BE2C (cell line): ENCODE data around the gene ANXA8L1.
"Not testable (repeated sequence)": the region's sequence is repeated elsewhere in the genome, so short reads cannot be mapped to it uniquely, and the experiment has no call there.

Experiments used
- DNase-seq: peaks from one replicate; pipeline ENCODE4 v3.0.0-alpha.2; 2020
- H3K27me3 ChIP-seq: fragments of 250-450 bp; sonication (Bioruptor Pico); 2 replicates; pipeline ENCODE4 v1.5.1; 2020; ENCODE audit warnings: mild to moderate bottlenecking
- H3K36me3 ChIP-seq: fragments of 250-450 bp; sonication (Bioruptor Pico); 2 replicates; pipeline ENCODE4 v1.5.1; 2020; ENCODE audit warnings: mild to moderate bottlenecking
- H3K4me1 ChIP-seq: fragments of 250-450 bp; sonication (Bioruptor Pico); 2 replicates; pipeline ENCODE4 v1.5.1; 2020
- H3K4me3 ChIP-seq: 2 replicates; pipeline ENCODE4 v1.5.1; 2011; ENCODE audit warnings: low read depth, low read length
- H3K9me3 ChIP-seq: fragments of 250-450 bp; sonication (Bioruptor Pico); 2 replicates; pipeline ENCODE4 v1.5.1; 2020
- TF ChIP-seq, protein P1 (sequence below): IDR thresholded peaks from 2 replicates; pipeline ENCODE4 v1.5.1; 2012; ENCODE audit warnings: mild to moderate bottlenecking, low read depth, low read length

The ANXA8L1 gene

DNA sequence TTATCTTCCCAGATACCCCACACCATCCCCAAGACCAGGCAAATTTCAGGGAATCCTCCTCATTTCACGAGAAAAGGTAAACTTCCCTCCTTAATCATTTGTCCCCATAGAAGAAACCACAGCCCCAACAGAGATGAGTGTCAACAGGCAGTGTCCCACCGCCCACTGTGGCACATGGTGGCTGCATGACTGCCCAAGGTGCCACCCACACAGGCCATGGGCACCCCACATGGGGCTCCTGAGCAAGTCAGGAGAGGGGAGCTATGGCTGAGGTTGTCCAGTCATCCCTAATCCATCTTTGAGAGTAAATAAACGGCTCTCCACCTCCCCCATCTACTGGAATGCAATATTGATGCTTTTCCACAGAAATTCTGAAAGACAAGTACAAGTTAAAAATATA is 44.7 kb upstream of the ANXA8L1 start:
- Histone ChIP-seq H3K27me3 (peaks cover 7% of the 10 kb centered on the region; the same call in 1 of the 2 replicates), H3K4me3 (no peak overlapping the region), H3K36me3 (no peaks in the 10 kb centered on the region; the same call in 1 of the 2 replicates), H3K9me3 (no peaks in the 10 kb centered on the region), H3K4me1 (no peaks in the 10 kb centered on the region)
- TF ChIP-seq, protein P1, sequence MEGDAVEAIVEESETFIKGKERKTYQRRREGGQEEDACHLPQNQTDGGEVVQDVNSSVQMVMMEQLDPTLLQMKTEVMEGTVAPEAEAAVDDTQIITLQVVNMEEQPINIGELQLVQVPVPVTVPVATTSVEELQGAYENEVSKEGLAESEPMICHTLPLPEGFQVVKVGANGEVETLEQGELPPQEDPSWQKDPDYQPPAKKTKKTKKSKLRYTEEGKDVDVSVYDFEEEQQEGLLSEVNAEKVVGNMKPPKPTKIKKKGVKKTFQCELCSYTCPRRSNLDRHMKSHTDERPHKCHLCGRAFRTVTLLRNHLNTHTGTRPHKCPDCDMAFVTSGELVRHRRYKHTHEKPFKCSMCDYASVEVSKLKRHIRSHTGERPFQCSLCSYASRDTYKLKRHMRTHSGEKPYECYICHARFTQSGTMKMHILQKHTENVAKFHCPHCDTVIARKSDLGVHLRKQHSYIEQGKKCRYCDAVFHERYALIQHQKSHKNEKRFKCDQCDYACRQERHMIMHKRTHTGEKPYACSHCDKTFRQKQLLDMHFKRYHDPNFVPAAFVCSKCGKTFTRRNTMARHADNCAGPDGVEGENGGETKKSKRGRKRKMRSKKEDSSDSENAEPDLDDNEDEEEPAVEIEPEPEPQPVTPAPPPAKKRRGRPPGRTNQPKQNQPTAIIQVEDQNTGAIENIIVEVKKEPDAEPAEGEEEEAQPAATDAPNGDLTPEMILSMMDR: no peak
- DNase-seq: no peak

DNA sequence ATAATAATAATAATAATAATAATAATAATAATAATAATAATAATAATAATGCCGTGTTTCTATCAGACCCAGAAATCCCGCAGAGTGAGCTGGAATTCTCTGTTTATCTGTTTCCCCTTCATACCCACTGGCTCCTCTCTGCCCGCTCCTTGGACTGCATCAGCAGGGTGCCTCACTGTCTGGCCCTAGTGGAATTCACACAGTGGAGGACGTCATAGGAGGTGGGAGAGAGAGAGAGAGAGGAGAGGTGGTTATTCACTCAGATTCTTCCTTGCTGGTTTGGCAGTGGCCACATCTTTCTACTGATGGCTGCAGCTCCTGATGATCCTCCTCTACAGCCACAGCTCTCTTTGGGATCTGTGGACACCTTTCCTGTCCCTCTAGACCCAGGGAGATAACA is 10.1 kb upstream of the ANXA8L1 start:
- not testable (repeated sequence) for H3K9me3 ChIP-seq, H3K4me3 ChIP-seq, H3K27me3 ChIP-seq, H3K4me1 ChIP-seq, DNase-seq, H3K36me3 ChIP-seq

DNA sequence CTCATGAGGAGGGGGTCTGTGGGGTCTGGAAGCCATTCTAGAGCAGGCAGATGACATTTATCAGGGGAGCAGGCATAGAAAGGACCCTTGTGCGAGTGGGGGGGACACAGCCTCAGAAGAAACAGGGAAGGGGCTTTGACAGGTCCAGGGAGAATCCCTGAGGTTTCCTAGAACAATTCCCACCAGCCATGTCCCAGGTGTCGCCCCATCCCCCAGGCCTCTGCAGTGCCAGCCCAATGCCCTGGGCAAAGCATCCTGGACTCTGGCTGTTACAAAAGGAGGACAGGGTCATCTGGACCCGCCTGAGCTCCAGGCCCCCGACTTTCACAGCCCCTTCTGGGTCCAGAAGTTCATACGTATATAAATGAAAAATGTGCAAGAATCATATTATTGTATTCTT is 8.4 kb upstream of the ANXA8L1 start:
- H3K9me3 ChIP-seq, H3K27me3 ChIP-seq, DNase-seq, H3K36me3 ChIP-seq, H3K4me1 ChIP-seq, H3K4me3 ChIP-seq: not testable (repeated sequence)

DNA sequence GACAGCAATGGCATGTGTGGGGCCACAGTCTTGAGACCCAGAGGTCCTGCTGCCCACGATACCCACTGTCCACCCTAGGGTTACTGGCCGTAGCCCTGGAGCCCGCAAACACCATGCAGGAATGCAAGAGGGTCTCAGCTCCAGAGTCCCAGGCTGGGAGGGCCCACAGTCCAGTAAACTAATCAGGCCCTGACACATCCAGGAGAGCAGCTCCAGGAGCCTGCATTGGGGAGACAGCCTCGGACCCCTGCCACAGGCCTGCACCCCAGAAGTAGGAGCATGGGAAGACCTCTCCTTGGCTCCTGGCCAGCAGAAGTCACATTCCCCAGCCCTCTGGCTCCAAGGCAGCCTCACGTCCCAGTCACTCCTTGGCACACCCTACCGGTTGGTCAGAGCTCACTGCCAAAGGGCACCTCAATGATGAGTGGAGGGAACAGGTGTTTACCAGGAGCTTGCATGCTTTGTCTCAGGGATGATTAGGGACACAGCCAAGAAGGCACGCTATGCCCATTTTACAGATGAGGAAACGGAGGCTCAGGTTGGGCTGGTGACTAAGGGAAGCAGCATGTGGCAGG is 7.8 kb upstream of the ANXA8L1 start:
- not testable (repeated sequence) for H3K4me1 ChIP-seq, H3K27me3 ChIP-seq, H3K4me3 ChIP-seq, H3K36me3 ChIP-seq, DNase-seq, H3K9me3 ChIP-seq

DNA sequence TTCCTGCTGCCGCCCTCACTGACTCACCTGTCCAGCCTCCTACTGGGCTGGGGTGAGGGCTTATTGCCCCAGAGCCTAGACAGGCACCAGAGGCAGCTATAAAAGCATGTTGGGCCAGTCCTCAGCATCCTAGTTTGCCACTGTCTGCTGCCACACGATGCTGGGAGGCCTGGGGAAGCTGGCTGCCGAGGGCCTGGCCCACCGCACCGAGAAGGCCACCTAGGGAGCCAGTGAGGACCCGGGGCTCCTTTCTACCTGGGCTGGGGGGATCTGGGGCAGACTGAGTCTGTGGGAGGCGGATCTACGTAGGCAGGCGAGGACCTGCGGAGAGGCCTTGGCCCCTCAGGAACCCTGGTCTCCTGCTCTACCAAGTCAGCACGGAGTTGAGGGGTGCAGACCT is 6.6 kb upstream of the ANXA8L1 start:
- not testable (repeated sequence) for H3K27me3 ChIP-seq, H3K36me3 ChIP-seq, H3K9me3 ChIP-seq, H3K4me1 ChIP-seq, DNase-seq, H3K4me3 ChIP-seq

DNA sequence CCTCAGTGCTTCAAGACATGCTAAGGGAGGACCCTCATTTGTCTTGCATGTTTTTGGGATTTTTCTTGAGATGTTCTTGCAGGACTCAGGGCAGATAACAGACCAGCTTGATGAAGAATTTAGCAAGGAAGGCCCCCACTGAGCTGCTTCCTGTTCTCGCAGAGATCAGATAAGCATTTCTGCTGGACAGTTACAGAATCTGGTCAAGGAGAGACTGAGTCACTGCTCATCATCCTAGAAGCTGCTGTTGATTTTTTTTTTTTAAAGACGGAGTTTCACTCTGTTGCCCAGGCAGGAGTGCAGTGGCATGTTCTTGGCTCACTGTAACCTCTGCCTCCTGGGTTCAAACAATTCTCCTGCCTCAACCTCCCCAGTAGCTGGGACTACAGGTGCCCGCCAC is 1.2 kb upstream of the ANXA8L1 start:
- H3K4me3 ChIP-seq, H3K36me3 ChIP-seq, H3K27me3 ChIP-seq, DNase-seq, H3K9me3 ChIP-seq, H3K4me1 ChIP-seq: not testable (repeated sequence)

DNA sequence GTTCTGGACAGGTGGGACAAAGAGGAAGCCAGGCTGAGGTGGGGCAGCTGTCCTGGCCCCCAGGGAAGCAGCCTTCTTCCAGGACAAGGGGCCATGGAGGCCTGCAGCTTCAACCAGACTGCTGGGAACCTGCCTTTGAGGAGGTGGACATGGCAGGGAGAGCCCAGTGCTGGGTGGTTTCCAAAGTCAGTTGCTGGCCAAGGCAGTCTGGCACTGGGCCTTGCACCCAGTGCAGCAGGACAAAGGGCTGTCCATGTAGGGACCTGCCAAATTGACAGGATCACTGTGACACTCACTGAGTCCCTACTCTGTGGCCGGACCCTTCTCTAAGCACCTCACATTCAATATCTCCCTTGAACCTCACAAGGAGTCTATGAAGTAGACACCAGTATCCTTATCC is 1.4 kb downstream of the ANXA8L1 start:
- H3K4me1 ChIP-seq, H3K36me3 ChIP-seq, H3K9me3 ChIP-seq, H3K4me3 ChIP-seq, DNase-seq, H3K27me3 ChIP-seq: not testable (repeated sequence)

DNA sequence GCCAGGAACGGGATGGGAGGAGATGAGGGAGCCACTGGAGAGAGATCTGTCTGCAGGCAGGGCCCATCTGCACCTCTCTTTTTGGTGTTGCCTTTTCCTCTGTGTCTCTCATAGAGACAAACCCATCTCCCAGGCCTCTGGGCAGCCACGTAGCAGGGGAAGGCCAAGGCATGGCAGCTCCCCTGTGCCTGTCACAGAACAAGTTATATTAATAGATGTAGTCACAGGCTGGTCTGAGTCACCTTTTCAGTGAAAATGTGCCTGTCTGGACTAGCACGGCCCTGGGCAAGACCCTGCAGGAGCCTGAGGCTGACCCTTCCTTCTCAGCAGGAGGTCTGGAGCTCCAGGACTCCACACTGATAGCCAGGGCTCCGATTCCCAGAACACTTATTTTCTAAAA is 2.1 kb downstream of the ANXA8L1 start:
- not testable (repeated sequence) for H3K27me3 ChIP-seq, H3K4me1 ChIP-seq, H3K4me3 ChIP-seq, DNase-seq, H3K9me3 ChIP-seq, H3K36me3 ChIP-seq

DNA sequence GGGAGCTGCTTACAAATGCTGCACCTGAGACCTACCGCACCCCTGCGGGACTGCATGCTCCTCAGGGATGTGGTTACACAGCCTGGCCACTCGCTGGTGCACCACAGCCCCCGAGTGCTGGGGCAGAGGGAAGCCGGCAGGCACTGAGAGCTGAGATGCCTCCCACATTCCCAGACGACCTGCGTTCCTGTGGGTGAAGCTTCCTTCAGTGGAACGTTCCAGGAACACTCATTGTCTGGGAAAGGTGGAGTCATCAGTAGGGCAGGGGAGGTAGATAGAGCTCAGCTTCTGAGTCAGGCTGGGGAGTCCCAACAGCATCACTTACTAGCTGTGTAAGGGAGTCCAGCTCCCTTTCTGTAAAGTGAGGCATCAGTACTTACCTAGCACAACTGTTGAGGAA is 2.5 kb downstream of the ANXA8L1 start:
- H3K36me3 ChIP-seq, H3K27me3 ChIP-seq, H3K4me1 ChIP-seq, DNase-seq, H3K4me3 ChIP-seq, H3K9me3 ChIP-seq: not testable (repeated sequence)

DNA sequence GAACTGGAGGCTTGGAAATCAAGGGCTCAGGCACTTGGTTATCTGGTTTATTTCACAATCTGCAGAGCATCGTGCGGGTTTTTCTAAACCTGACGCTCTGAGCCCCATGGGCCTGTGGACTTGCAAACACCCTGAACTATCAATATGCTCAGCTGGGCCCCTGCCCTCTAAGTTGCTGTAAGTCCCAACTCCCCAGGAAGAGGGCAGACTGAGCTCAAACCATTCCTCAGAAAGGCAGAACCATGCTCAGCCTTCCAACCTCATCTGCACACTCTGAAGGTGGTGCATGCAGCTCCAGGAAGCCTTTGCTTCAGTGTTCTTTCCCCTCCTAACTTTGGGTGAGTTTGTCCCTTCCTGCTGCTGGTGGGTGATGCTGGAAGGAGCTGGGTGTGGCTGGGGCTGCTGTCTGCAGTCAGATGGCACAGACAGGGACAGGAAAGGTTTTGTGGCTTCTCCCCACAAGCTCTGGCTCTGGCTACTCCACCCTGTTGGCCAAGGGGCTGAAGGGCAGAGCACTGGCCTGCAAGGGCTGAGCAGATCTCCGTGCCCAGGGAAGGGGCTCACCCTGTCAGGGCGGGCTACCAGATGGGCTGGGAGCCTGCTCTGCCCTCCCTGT is 3.8 kb downstream of the ANXA8L1 start:
- H3K4me3 ChIP-seq, H3K9me3 ChIP-seq, DNase-seq, H3K27me3 ChIP-seq, H3K4me1 ChIP-seq, H3K36me3 ChIP-seq: not testable (repeated sequence)

DNA sequence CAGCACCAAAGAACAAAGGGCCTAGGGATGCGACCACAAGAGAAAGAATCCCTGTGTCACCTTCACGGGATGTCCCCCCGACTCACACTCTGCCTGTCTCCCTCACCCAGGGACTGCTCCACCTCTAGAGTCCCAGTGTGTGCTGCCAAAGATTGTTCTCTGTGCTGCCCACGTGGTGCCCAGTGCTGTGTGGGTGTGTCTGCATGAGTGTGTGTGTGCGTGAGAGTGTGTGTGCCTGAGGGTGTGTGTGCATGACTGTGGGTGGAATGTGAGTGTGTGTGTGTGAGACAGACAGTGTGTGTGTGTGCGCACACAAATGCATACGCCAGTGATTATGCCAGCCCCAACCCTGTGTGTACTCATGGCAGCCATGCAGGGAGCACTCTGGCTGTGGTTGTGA is 10.3 kb downstream of the ANXA8L1 start:
- not testable (repeated sequence) for H3K9me3 ChIP-seq, H3K4me3 ChIP-seq

DNA sequence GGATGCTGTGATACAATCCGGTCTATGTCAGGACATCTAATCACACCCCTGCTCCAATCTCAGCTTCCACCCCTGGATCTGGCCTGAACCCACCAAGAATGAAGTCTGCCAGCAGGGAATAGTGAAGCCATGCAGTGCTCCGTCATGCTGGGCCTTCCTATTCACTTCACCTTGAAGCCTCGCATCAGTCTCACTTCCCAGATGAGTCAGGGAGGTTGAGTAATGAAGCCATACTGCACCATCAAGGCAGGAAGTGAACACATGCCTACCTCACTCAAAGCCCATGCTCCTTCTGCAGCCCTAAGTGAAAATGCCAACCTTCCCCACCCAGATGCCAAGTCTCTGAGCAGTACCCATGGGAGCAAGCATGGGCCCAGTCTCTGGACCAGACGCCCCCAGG is 11.1 kb downstream of the ANXA8L1 start:
- not testable (repeated sequence) for H3K4me3 ChIP-seq, DNase-seq, H3K36me3 ChIP-seq, H3K4me1 ChIP-seq, H3K9me3 ChIP-seq, H3K27me3 ChIP-seq

More for the DNA sequence above, 10.3 kb downstream of the ANXA8L1 start:
- H3K4me1 ChIP-seq, H3K36me3 ChIP-seq, DNase-seq, H3K27me3 ChIP-seq: not testable (repeated sequence)

DNA sequence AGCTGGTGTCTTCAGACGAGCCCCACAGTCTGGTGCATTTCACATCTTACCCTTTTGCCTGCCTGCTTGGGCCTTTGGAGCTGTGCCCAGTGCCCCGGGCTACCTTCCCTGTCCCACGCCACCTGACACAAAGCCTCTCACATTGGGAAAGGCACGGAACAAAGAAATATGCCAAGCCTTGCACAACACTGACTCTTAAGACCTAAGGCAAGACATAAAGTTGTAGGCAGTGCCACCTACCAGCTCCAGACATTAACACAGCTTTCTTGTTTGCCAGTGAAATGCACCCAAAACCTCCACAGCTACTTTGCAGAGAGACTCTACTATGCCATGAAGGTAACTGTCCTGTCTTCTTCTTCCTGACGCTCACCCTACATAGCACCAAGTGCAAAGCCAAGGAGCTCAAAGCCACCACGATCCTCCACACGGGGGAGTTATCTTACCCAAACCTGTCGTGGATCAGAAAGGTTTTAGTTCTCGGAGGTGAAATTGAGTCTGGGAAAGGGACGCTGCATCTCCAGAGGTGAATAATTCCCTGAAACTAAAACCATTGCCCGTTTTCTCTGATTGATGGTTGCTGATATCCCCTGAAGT is 11.8 kb downstream of the ANXA8L1 start:
- not testable (repeated sequence) for H3K27me3 ChIP-seq, DNase-seq, H3K9me3 ChIP-seq, H3K4me1 ChIP-seq, H3K4me3 ChIP-seq, H3K36me3 ChIP-seq

DNA sequence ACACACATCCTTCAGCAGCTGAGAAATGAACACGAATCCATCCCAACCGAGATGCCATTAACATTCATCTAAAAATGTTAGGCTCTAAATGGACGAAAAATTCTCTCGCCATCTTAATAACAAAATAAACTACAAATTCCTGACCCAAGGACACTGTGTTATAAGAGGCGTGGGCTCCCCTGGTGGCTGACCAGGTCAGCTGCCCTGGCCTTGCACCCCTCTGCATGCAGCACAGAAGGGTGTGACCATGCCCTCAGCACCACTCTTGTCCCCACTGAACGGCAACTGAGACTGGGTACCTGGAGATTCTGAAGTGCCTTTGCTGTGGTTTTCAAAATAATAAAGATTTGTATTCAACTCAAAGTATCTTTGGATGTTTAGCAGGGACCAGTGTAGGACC is 15.8 kb downstream of the ANXA8L1 start:
- H3K4me1 ChIP-seq, H3K27me3 ChIP-seq, H3K4me3 ChIP-seq, H3K9me3 ChIP-seq, H3K36me3 ChIP-seq, DNase-seq: not testable (repeated sequence)

DNA sequence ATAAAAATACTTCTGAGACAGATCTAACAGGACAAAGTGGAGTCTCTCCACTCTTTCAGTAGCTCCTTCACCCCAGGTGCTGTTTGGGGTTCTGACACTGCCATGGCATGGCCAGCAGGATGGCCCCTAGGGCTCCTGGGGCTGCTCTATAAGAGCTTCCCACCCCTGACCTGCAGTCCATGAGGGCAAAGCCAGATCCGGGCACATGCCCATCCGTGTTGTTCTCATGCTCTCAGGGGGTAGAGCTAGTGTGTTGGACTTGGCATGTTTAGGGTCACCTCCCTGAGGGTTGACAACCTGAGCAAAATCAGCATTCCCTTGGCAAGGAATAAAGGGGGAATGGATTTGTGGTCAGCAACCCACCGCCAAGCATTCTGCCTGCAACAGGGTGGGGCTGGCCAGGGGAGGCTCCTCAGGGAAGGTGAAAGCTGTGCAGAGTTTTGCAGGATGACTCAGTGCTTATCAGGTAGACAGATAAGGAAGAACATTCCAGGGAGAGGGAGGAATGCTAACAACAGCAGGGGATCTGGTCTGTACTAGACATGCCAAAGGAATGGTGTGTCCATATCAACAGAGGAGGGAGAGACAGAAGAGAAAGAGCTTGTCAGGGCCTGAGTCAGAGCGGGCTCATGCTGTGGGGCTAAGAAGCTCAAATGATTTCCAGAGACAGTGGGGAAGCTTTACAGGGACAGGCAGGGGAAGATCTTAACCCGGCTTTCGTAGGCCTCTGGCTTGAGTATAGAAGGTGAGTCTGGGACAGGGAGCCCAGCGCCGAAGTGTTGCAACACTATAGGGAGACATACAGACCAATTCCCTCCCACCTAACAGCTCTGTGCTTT is 21.1 kb downstream of the ANXA8L1 start:
- DNase-seq: not testable (repeated sequence)

More for the DNA sequence above, 21.1 kb downstream of the ANXA8L1 start:
- H3K36me3 ChIP-seq, H3K9me3 ChIP-seq, H3K4me1 ChIP-seq, H3K27me3 ChIP-seq, H3K4me3 ChIP-seq: not testable (repeated sequence)
